NT2/D1 (cell line): ENCODE data around the gene TCHH.

Source experiments
- DNase-seq: peaks from one replicate; pipeline ENCODE4 v3.0.0-alpha.2; 2011; ENCODE audit warnings: low read depth, low spot score
- H3K27me3 ChIP-seq: 2 replicates; pipeline ENCODE4 v1.6.0; 2011; ENCODE audit warnings: mild to moderate bottlenecking; ENCODE audit not compliant: insufficient read length, insufficient read depth
- H3K36me3 ChIP-seq: 2 replicates; pipeline ENCODE4 v1.6.1; 2011; ENCODE audit warnings: mild to moderate bottlenecking, low read length, mixed read lengths; ENCODE audit not compliant: insufficient read depth, insufficient read length
- H3K4me1 ChIP-seq: 2 replicates; pipeline ENCODE4 v1.5.1; 2011; ENCODE audit not compliant: insufficient read depth, insufficient read length
- H3K4me3 ChIP-seq: 2 replicates; pipeline ENCODE4 v1.5.1; 2011; ENCODE audit warnings: low read depth; ENCODE audit not compliant: insufficient read length
- H3K9ac ChIP-seq: 2 replicates; pipeline ENCODE4 v1.6.0; 2011; ENCODE audit warnings: low read depth; ENCODE audit not compliant: insufficient read length
- H3K9me3 ChIP-seq: 2 replicates; pipeline ENCODE4 v1.5.1; 2011; ENCODE audit warnings: mild to moderate bottlenecking, low read length; ENCODE audit not compliant: insufficient read depth
- SUZ12 ChIP-seq: IDR thresholded peaks from 2 replicates; pipeline ENCODE4 v1.6.1; 2011; ENCODE audit not compliant: insufficient read length, insufficient read depth; ENCODE audit errors: extremely low read depth
- YY1 ChIP-seq: IDR thresholded peaks from 2 replicates; pipeline ENCODE4 v1.6.1; 2011; ENCODE audit not compliant: insufficient read length, insufficient read depth
- ZNF274 ChIP-seq: IDR thresholded peaks from 2 replicates; pipeline ENCODE4 v1.6.1; 2011; ENCODE audit warnings: mild to moderate bottlenecking, low read depth, low read length

TCHH gene

DNA sequence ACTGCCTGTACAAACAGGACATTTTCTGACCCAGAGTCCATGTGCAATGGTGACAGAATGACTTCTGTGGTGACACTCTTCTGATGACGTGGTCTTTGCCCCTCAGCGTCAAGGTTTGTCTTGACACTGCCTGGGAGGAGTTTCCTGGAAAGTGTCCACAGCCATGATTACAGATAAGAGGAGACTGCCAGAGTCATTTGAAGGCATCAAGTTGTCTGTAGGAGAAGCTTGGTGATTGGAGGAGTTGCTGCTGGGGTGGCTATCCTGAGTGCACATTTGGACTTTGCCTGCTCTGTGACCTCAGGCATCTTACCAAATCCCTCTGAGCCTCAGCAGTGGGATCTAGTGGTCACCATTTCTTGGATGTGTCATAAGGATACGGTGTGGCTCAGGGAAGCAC lies 44.1 kb downstream of the TCHH start:
- no peaks in the 10 kb centered on the region for H3K4me1 ChIP-seq
- H3K4me3 ChIP-seq, result no peak overlapping the region
- no peak for DNase-seq
- H3K27me3 ChIP-seq, result no peaks in the 10 kb centered on the region
- no peaks in the 10 kb centered on the region for H3K9me3 ChIP-seq
- H3K36me3 ChIP-seq, result no peaks in the 10 kb centered on the region
- H3K9ac ChIP-seq, result no peak overlapping the region
- TF ChIP-seq SUZ12, result no peak
- TF ChIP-seq YY1, result no peak
- no peak for TF ChIP-seq ZNF274

DNA sequence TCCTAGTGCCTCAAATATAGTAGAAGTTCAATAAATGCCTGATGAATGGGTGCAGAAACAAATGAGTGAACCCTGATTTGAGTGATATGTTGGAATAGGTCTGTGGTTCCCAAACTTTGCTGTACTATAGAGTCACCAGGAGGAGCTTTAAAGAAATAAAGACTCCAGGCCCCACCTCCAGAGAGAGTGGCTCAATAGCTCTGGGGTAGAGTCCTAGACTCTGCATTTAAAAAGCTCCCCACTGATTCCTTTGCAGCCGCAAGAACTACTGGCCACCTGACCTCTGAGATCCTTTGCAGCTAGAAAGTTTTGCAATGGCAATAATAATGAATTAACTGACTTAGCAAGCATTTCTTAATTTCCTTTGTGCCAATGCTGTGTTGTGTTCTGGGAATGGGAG lies 47.3 kb downstream of the TCHH start:
- H3K27me3 ChIP-seq, result no peaks in the 10 kb centered on the region
- H3K4me1 ChIP-seq, result no peaks in the 10 kb centered on the region
- no peaks in the 10 kb centered on the region for H3K9me3 ChIP-seq
- no peaks in the 10 kb centered on the region for H3K36me3 ChIP-seq
- TF ChIP-seq SUZ12, result no peak
- no peak for TF ChIP-seq ZNF274
- TF ChIP-seq YY1, result no peak
- peak; percentile 44 for DNase-seq
- H3K4me3 ChIP-seq, result no peak overlapping the region
- H3K9ac ChIP-seq, result no peak overlapping the region

DNA sequence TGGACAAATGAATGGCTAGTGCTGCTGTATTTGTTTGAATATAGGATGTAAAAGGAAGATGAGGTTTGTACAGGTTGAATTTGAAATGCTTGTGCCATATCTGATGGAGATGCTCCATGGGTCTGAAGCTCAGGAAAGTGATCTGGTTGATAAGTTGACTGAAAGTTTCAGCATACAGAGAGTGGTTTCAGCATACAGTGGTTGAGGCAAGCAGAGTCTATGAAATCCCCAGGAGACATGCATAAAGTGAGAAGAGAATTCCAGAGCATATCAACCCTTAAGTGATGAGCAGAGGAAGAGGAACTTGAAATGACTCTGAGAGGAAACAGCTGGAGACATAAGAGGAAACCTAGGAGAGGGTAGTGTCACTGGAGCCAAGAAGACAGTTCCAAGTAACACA lies 48.1 kb downstream of the TCHH start:
- no peaks in the 10 kb centered on the region for H3K27me3 ChIP-seq
- H3K4me1 ChIP-seq, result no peaks in the 10 kb centered on the region
- H3K36me3 ChIP-seq, result no peaks in the 10 kb centered on the region
- TF ChIP-seq YY1, result no peak
- no peak for TF ChIP-seq ZNF274
- TF ChIP-seq SUZ12, result no peak
- no peak overlapping the region for H3K4me3 ChIP-seq
- H3K9me3 ChIP-seq, result no peaks in the 10 kb centered on the region
- H3K9ac ChIP-seq, result no peak overlapping the region
- DNase-seq, result no peak

DNA sequence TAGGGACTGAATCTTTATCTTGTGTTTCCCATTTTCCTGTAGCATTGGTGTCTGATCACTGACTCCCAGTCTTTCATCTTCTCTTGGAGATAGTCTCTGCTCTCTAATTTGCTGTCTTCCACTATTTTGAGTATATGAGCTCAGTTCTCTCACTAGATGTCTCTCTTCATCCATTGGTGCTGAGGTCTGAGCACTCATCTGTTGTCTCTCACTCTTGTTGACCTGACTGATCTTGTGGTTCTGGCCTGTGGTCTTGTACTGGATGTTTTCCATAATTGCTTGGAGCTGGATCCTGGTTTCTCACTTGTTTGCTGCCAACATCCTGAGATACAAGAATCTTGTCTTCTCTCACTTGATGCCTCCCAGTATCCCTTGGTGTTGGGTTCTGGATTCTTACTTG lies 53.3 kb downstream of the TCHH start:
- no peak for DNase-seq
- H3K27me3 ChIP-seq, result no peaks in the 10 kb centered on the region
- no peaks in the 10 kb centered on the region for H3K4me1 ChIP-seq
- no peaks in the 10 kb centered on the region for H3K9me3 ChIP-seq
- no peak overlapping the region for H3K4me3 ChIP-seq
- no peak overlapping the region for H3K9ac ChIP-seq
- no peaks in the 10 kb centered on the region for H3K36me3 ChIP-seq
- TF ChIP-seq YY1 (no peak), ZNF274 (no peak), SUZ12 (no peak)
